HCT116 (cell line): Measurements from ENCODE around the gene MYH10.

Experiments
- ATF3 ChIP-seq: IDR thresholded peaks from 2 replicates; pipeline ENCODE4 v1.6.1; 2012
- CEBPB ChIP-seq: IDR thresholded peaks from 2 replicates; pipeline ENCODE4 v1.6.1; 2012; ENCODE audit warnings: low read depth
- CTCF ChIP-seq, 3 experiments: fragments of 200-600 bp in 1 of 3; sonication (generic) in 1 of 3; IDR thresholded peaks in 2 of 3; conservative IDR thresholded peaks in 1 of 3; 2 replicates each; pipeline ENCODE4 v1.5.1; 2012 to 2017; ENCODE audit warnings: low read depth in 2 of 3, low read length in 2 of 3, antibody characterized with exemption in 1 of 3, borderline replicate concordance in 1 of 3, control low read depth in 1 of 3, mild to moderate bottlenecking in 1 of 3, mixed read lengths in 1 of 3, mixed run types in 1 of 3, moderate library complexity in 1 of 3; ENCODE audit not compliant: insufficient read depth in 1 of 3
- EGR1 ChIP-seq: IDR thresholded peaks from 2 replicates; pipeline ENCODE4 v1.6.1; 2012; ENCODE audit warnings: low read depth
- ELF1 ChIP-seq: IDR thresholded peaks from 2 replicates; pipeline ENCODE4 v1.6.1; 2012; ENCODE audit warnings: low read depth, borderline replicate concordance
- MAX ChIP-seq: IDR thresholded peaks from 2 replicates; pipeline ENCODE4 v1.6.1; 2012
- POLR2A ChIP-seq: IDR thresholded peaks from 2 replicates; pipeline ENCODE4 v1.7.0; 2011; ENCODE audit warnings: borderline replicate concordance; ENCODE audit not compliant: insufficient read depth, insufficient read length; ENCODE audit errors: extremely low read depth
- POLR2AphosphoS5 ChIP-seq: IDR thresholded peaks from 2 replicates; pipeline ENCODE4 v1.6.1; 2011; ENCODE audit warnings: mild to moderate bottlenecking, low read depth, low read length, moderate library complexity
- YY1 ChIP-seq: IDR thresholded peaks from 2 replicates; pipeline ENCODE4 v1.6.1; 2011; ENCODE audit warnings: low read length, low read depth, moderate library complexity, mild to moderate bottlenecking; ENCODE audit not compliant: insufficient replicate concordance; ENCODE audit errors: extremely low read depth
- ZNF274 ChIP-seq: fragments of 200-500 bp; sonication (Bioruptor generic); IDR thresholded peaks from 2 replicates; pipeline ENCODE4 v1.6.1; 2014; ENCODE audit warnings: mild to moderate bottlenecking, low read depth, low read length, inconsistent platforms

- no peak for TF ChIP-seq YY1
- TF ChIP-seq CTCF (IDR thresholded peaks at IDR 0.05 in 2 of 3, conservative IDR thresholded peaks at IDR 0.05 in 1 of 3; ENCODE audit: borderline replicate concordance in 1 of 3, insufficient read depth in 1 of 3, low read depth in 2 of 3, low read length in 2 of 3) = no peak
- no peak for TF ChIP-seq POLR2A
- no peak for TF ChIP-seq ELF1
- no peak for TF ChIP-seq ZNF274
- no peak for TF ChIP-seq MAX
- TF ChIP-seq CEBPB = no peak
- TF ChIP-seq ATF3 = no peak
- no peak for TF ChIP-seq POLR2AphosphoS5
- no peak for TF ChIP-seq EGR1
Measured at GRCh38 chr17:8518326-8518725, 112.2 kb downstream of the MYH10 start.
